K562 (cell line): Measurements from ENCODE around the gene OR7A10. TPM values are rescaled to one million over a fixed set of nuclear protein-coding genes. Genes with fewer than 3 reads are reported as not detected.

ENCODE experiments used
- ATAC-seq: fragments of 200-7000 bp; cut with Tn5 transposase; 3 replicates; pipeline ENCODE4 v1.9.1; 2020; ENCODE audit warnings: moderate library complexity
- BruUV-seq: library from RNA; stranded (reverse); fragments of 400-500 nt; replicated peaks from 2 replicates; lab custom pipeline; 2021; lab: Mats Ljungman, UMichigan
- CTCF ChIA-PET: fragments of 300-600 bp; formaldehyde crosslinking; extraction: SDS; loops from one replicate; lab custom pipeline; 2021; ENCODE audit warnings: low intra/inter-chr PET ratio; lab: Yijun Ruan, JAX
- POLR2A ChIA-PET: fragments of 300-600, 350-650 bp; sonication (Branson Sonifier 250); formaldehyde crosslinking; extraction: SDS; loops from one replicate; lab custom pipeline; 2021; ENCODE audit warnings: antibody characterized with exemption, inconsistent platforms; lab: Yijun Ruan, JAX
- DNase-seq, 4 experiments: peaks; one replicate each; pipeline versions ENCODE4 v3.0.0 to v3.0.0-alpha.2; 2011 to 2018; ENCODE audit warnings: low spot score in 3 of 4, mixed read lengths in 3 of 4; ENCODE audit errors: extremely low read depth in 1 of 4
- FAIRE-seq: peaks from 2 replicates; lab custom pipeline; 2011; peaks lifted over from hg19 to GRCh38; lab: Jason Lieb, UNC
- H2AFZ ChIP-seq: 2 replicates; pipeline ENCODE4 v1.6.0; 2011; ENCODE audit warnings: low read depth, low read length, control low read depth, inconsistent platforms
- H3K27ac ChIP-seq: fragments of 200-600 bp; 3 replicates; pipeline ENCODE4 v1.8.0; 2011; ENCODE audit warnings: low read depth, mild to moderate bottlenecking, control low read depth, inconsistent platforms, low read length, moderate library complexity, mixed read lengths; ENCODE audit errors: extremely low read depth
- H3K27me3 ChIP-seq, 2 experiments: fragments of 300-600 bp in 1 of 2; 2 replicates in 1 of 2; 3 replicates in 1 of 2; pipeline versions ENCODE4 v1.6.0 to v1.8.0; 2011; ENCODE audit warnings: inconsistent platforms in 2 of 2, low read length in 2 of 2, mild to moderate bottlenecking in 1 of 2, mixed read lengths in 1 of 2, moderate library complexity in 1 of 2; ENCODE audit not compliant: control insufficient read depth in 2 of 2, insufficient read depth in 2 of 2
- H3K36me3 ChIP-seq: fragments of 300-600 bp; 3 replicates; pipeline ENCODE4 v1.8.0; 2011; ENCODE audit warnings: mild to moderate bottlenecking, low read length, inconsistent platforms; ENCODE audit not compliant: control insufficient read depth, insufficient read depth
- H3K4me1 ChIP-seq, 2 experiments: fragments of 200-600 bp in 1 of 2; replicated peaks in 1 of 2; 2 replicates in 1 of 2; 3 replicates in 1 of 2; pipeline versions ENCODE4 v1.5.1 to v1.8.0; 2011; ENCODE audit warnings: inconsistent platforms in 2 of 2, low read length in 2 of 2, mild to moderate bottlenecking in 1 of 2, mixed read lengths in 1 of 2, moderate library complexity in 1 of 2; ENCODE audit not compliant: control insufficient read depth in 2 of 2, insufficient read depth in 2 of 2
- H3K4me2 ChIP-seq: 2 replicates; pipeline ENCODE4 v1.6.1; 2011; ENCODE audit warnings: low read length, control low read depth, inconsistent platforms, mixed read lengths; ENCODE audit not compliant: insufficient read depth
- H3K4me3 ChIP-seq: fragments of 200-600 bp; sonication (generic), shearing (Covaris generic); 2 replicates; pipeline ENCODE4 v1.5.1; 2016; ENCODE audit warnings: control low read depth, inconsistent platforms
- H3K79me2 ChIP-seq: fragments of 200-600 bp; 3 replicates; pipeline ENCODE4 v1.8.0; 2011; ENCODE audit warnings: low read length, inconsistent platforms; ENCODE audit not compliant: control insufficient read depth, insufficient read depth
- H3K9ac ChIP-seq, 2 experiments: 2 replicates each; pipeline versions ENCODE4 v1.6.0 to v1.6.1; 2011; ENCODE audit warnings: low read depth in 2 of 2, low read length in 2 of 2, control low read depth in 1 of 2, inconsistent platforms in 1 of 2, mild to moderate bottlenecking in 1 of 2, mixed read lengths in 1 of 2; ENCODE audit not compliant: insufficient read depth in 1 of 2
- H3K9me1 ChIP-seq: one replicate; pipeline ENCODE4 v1.6.0; 2011; ENCODE audit warnings: inconsistent platforms, mild to moderate bottlenecking, low read length, moderate library complexity; ENCODE audit not compliant: control insufficient read depth, insufficient read depth
- H3K9me3 ChIP-seq: replicated peaks from 2 replicates; pipeline ENCODE4 v1.5.1; 2011; ENCODE audit warnings: low read depth, low read length, inconsistent platforms; ENCODE audit not compliant: control insufficient read depth, insufficient read depth
- H4K20me1 ChIP-seq: replicated peaks from 2 replicates; pipeline ENCODE4 v1.6.1; 2011; ENCODE audit warnings: low read length, inconsistent platforms, mixed read lengths; ENCODE audit not compliant: control insufficient read depth, insufficient read depth
- C11orf30 ChIP-seq: fragments of 450-650 bp; IDR thresholded peaks from 2 replicates; pipeline ENCODE4 v1.6.1; 2016; ENCODE audit warnings: low read depth, mild to moderate bottlenecking
- FOXJ2 ChIP-seq: fragments of 200-800 bp; sonication (Bioruptor generic); IDR thresholded peaks from 2 replicates; pipeline ENCODE4 v1.6.1; 2016; ENCODE audit warnings: missing genetic modification characterization, missing compliant biosample characterization
- HCFC1 ChIP-seq: IDR thresholded peaks from 2 replicates; pipeline ENCODE4 v1.6.1; 2012; ENCODE audit warnings: low read depth, low read length, improper control_type of control experiment
- MBD2 ChIP-seq: sonication (generic); IDR thresholded peaks from 2 replicates; pipeline ENCODE4 v1.6.1; 2016; ENCODE audit warnings: low read depth, borderline replicate concordance
- MTA3 ChIP-seq: fragments of 450-650 bp; formaldehyde crosslinking; IDR thresholded peaks from 2 replicates; pipeline ENCODE4 v1.6.1; 2017; ENCODE audit warnings: mild to moderate bottlenecking, borderline replicate concordance
- ZNF316 ChIP-seq: fragments of 450-650 bp; IDR thresholded peaks from 2 replicates; pipeline ENCODE4 v1.6.1; 2016
- WGBS: fragments of 100-300 bp; shearing (Covaris generic); methylation state at CpG from one replicate; pipeline ENCODE4 v1.1.6; 2016; ENCODE audit warnings: low coverage, mixed read lengths; ENCODE audit not compliant: insufficient coverage; ENCODE audit errors: missing lambda C conversion rate; 5-methylcytosine and 5-hydroxymethylcytosine counted together
- in situ Hi-C: fragments of 300-500 bp; cut with MboI; formaldehyde crosslinking; loops from 4 replicates; pipeline ENCODE4 v1.15.0; 2018; ENCODE audit warnings: inconsistent platforms, mixed read lengths
- intact Hi-C: fragments of 100-400 bp; cut with micrococcal nuclease; formaldehyde crosslinking; loops from 2 replicates; pipeline ENCODE4 v1.14.2; 2022
- polyA plus RNA-seq, 8 experiments: library from polyadenylated mRNA; depleted of rRNA in 4 of 8; stranded (reverse) in 5 of 8; unstranded in 3 of 8; fragments of >200 nt; fragmentation: Nextera tagmentation in 2 of 8; fragmentation: Illumina TruSeq in 1 of 8; extraction: Ambion mirVana in 2 of 8; extraction: Trizol in 1 of 8; gene quantifications; 2 replicates each; pipeline versions ENCODE4 v1.2.1 to v1.2.3, GENCODE V29; 2011 to 2014; ENCODE audit warnings: inconsistent platforms in 1 of 8, missing spikeins in 1 of 8
- total RNA-seq, 7 experiments: library from RNA; depleted of rRNA in 6 of 7; stranded (reverse); fragments of >200 nt in 6 of 7; fragmentation: Illumina TruSeq in 2 of 7; extraction: Trizol in 2 of 7; gene quantifications; 2 replicates each; pipeline versions ENCODE4 v1.2.1 to v1.2.3, GENCODE V29; 2011 to 2021; ENCODE audit warnings: low replicate concordance in 1 of 7
- TF ChIP-seq, protein P1 (sequence below): sonication (generic); formaldehyde crosslinking; IDR thresholded peaks from 2 replicates; pipeline ENCODE4 v1.8.1; 2023; ENCODE audit warnings: mild to moderate bottlenecking, missing genetic modification reagents
- TF ChIP-seq, protein P2 (sequence below): fragments of 450-650 bp; IDR thresholded peaks from 2 replicates; pipeline ENCODE4 v1.6.1; 2016

The OR7A10 gene
- total and polyA plus RNA-seq, 9 of the 15 experiments (the other 6 are each of a cell fraction or from before 2014, with no cell fraction given), result not detected

DNA sequence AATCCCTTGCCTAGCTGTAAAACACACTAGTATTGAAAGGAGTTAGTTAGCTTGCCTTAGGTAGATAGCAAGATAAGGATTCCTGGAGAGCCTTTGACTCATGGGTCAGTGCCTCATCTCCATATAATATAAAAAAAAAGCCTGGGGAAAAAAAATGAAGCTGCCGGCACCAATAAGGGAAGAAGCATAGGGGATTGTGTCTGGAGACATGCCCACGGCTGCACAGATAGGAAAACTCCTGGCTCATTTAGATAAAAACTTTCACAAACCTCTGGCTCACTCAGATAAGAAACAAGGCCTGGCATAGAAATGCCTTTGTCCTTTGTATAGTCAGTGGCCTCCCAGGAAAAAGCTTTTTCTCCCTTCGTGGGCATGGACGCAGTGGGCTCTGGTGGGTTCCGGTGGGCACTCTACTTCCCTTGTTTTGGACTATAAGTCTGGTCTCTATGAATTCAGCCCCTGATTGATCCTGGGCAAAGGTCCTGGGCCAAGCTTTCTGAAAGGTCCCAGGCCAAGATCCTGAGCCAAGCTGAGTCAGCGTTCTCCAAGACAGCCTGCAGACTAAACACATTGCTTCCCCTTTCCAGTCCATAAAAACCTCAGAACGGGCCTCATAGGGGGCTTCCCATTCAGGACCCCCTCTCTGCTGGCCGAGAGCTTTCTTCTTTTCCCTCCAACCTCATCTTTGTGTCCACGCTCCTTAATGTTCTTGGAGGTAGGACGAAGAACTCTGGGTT lies 42.1 kb upstream of the OR7A10 start (continued):
- TF ChIP-seq, protein P1, sequence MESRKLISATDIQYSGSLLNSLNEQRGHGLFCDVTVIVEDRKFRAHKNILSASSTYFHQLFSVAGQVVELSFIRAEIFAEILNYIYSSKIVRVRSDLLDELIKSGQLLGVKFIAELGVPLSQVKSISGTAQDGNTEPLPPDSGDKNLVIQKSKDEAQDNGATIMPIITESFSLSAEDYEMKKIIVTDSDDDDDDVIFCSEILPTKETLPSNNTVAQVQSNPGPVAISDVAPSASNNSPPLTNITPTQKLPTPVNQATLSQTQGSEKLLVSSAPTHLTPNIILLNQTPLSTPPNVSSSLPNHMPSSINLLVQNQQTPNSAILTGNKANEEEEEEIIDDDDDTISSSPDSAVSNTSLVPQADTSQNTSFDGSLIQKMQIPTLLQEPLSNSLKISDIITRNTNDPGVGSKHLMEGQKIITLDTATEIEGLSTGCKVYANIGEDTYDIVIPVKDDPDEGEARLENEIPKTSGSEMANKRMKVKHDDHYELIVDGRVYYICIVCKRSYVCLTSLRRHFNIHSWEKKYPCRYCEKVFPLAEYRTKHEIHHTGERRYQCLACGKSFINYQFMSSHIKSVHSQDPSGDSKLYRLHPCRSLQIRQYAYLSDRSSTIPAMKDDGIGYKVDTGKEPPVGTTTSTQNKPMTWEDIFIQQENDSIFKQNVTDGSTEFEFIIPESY (CRISPR knock-in tag), result no peak
- TF ChIP-seq, all 486 proteins: peak for 76

DNA sequence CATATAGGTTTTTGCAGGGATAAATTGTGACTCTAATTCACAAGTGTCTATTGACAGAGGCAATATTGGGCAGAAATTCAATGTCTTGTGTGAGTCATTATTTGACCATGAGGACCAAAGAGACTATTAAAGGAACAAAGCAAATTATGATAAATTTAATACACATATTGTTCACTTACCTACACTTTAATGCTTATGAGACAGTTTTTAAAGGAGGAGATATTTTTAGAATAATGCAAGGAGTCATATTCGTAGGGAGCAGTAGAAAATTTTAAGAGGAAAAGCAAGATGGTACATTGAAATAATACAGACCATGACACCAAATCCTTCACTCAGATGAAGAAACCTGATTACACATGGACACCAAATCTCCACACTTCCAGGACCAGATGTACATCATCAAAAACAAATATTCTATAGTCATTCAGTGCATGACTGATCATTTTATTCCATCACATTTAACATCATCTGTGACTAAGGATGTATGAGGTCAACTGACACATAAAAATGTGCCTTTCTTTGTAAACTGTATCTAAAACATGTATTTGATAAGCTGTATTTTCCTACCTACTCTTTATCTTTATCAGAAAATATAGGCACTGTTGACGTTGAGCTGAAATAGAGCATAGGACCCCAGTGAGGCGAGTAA lies 41.4 kb upstream of the OR7A10 start:
- no peak for ATAC-seq
- Histone ChIP-seq H3K9me3 (peaks cover 6% of the 10 kb centered on the region; the same call in 1 of the 2 replicates), H3K36me3 (no peaks in the 10 kb centered on the region), H3K4me2 (no peak overlapping the region; the same call in 1 of the 2 replicates), H3K9ac (no peak overlapping the region), H3K27ac (no peak overlapping the region), H3K9me1 (no peaks in the 10 kb centered on the region), H3K4me3 (no peak overlapping the region), H3K27me3 (peaks cover 4 to 9% of the 10 kb centered on the region in 2 experiments; a peak in 2 of 5 replicates), H3K79me2 (no peaks in the 10 kb centered on the region), H4K20me1 (no peaks in the 10 kb centered on the region), H3K4me1 (peaks cover 0 to 12% of the 10 kb centered on the region in 2 experiments; a peak in 2 of 5 replicates), H2AFZ (no peak overlapping the region)
- BruUV-seq, result no TSS peak
- FAIRE-seq, result no peak
- intact Hi-C loops, result loop anchor here (10.0 kb wide), 1 partner anchor 265 kb away; no protein-coding TSS in a partner anchor
- CTCF ChIA-PET, result no interaction called here
- TF ChIP-seq MBD2 (no peak), FOXJ2 (0 out of 2 replicates have a peak, but pooled peaks have one; percentile 3), HCFC1 (no peak), ZNF316 (peak; percentile 88), C11orf30 (peak; percentile 66; the same call in 1 of the 2 replicates), MTA3 (0 out of 2 replicates have a peak, but pooled peaks have one; percentile 1)
- TF ChIP-seq, protein P2, sequence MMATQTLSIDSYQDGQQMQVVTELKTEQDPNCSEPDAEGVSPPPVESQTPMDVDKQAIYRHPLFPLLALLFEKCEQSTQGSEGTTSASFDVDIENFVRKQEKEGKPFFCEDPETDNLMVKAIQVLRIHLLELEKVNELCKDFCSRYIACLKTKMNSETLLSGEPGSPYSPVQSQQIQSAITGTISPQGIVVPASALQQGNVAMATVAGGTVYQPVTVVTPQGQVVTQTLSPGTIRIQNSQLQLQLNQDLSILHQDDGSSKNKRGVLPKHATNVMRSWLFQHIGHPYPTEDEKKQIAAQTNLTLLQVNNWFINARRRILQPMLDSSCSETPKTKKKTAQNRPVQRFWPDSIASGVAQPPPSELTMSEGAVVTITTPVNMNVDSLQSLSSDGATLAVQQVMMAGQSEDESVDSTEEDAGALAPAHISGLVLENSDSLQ, result no peak
- WGBS, result 7% methylated on average over 3 of the region's 3 CpGs
- POLR2A ChIA-PET, result interaction anchor here (0.7 to 1.5 kb wide), 6 partner anchors 10 to 1312 kb away, joined by 3 to 4 read pairs (median 3); no protein-coding TSS in a partner anchor
- no peak for DNase-seq
- in situ Hi-C loops, result loop anchor here (10.0 kb wide), 1 partner anchor 315 kb away; the partner anchor contains the start of gene NDUFB7
